K562 (cell line): ENCODE measurements around the gene RHOF. TPM values are rescaled to one million over a fixed set of nuclear protein-coding genes. Genes with fewer than 3 reads are reported as not detected.
A peak's percentile ranks its signal among the peaks of the same experiment; 100 is the strongest.

Experiments
- ESRRA ChIP-seq: fragments of 450-650 bp; IDR thresholded peaks from 2 replicates; pipeline ENCODE4 v1.6.1; 2014; ENCODE audit warnings: low read depth, mild to moderate bottlenecking, moderate library complexity, borderline replicate concordance
- RAD21 ChIP-seq, 2 experiments: fragments of 250-450 bp in 1 of 2; fragments of 450-650 bp in 1 of 2; sonication (Bioruptor Pico) in 1 of 2; formaldehyde crosslinking in 1 of 2; IDR thresholded peaks in 1 of 2; conservative IDR thresholded peaks in 1 of 2; 2 replicates each; pipeline versions ENCODE4 v1.4.0 to v1.8.0; 2020 to 2022; ENCODE audit warnings: mild to moderate bottlenecking in 2 of 2, moderate library complexity in 1 of 2
- SNRNP70 ChIP-seq: fragments of 200-400 bp; formaldehyde crosslinking; optimal IDR thresholded peaks from 2 replicates; pipeline ENCODE3; 2017; ENCODE audit warnings: low read depth, low read length
- STAG1 ChIP-seq: sonication (generic); formaldehyde crosslinking; IDR thresholded peaks from 2 replicates; pipeline ENCODE4 v1.5.0; 2020; ENCODE audit warnings: missing genetic modification reagents, borderline replicate concordance
- ZBTB1 ChIP-seq: sonication (generic); formaldehyde crosslinking; IDR thresholded peaks from 2 replicates; pipeline ENCODE4 v1.8.1; 2023; ENCODE audit warnings: missing genetic modification reagents, low read depth, mild to moderate bottlenecking, borderline replicate concordance
- ZNF586 ChIP-seq: fragments of 450-650 bp; formaldehyde crosslinking; conservative IDR thresholded peaks from 2 replicates; pipeline ENCODE4 v1.4.0; 2020; ENCODE audit warnings: mild to moderate bottlenecking, moderate library complexity
- ZNF785 ChIP-seq: fragments of 250-450 bp; sonication (Bioruptor Pico); IDR thresholded peaks from 2 replicates; pipeline ENCODE4 v1.4.0; 2020; ENCODE audit warnings: mild to moderate bottlenecking
- polyA plus RNA-seq, 8 experiments: library from polyadenylated mRNA; depleted of rRNA in 4 of 8; stranded (reverse) in 5 of 8; unstranded in 3 of 8; fragments of >200 nt; fragmentation: Nextera tagmentation in 2 of 8; fragmentation: Illumina TruSeq in 1 of 8; extraction: Ambion mirVana in 2 of 8; extraction: Trizol in 1 of 8; gene quantifications; 2 replicates each; pipeline versions ENCODE4 v1.2.1 to v1.2.3, GENCODE V29; 2011 to 2014; ENCODE audit warnings: inconsistent platforms in 1 of 8, missing spikeins in 1 of 8
- total RNA-seq, 7 experiments: library from RNA; depleted of rRNA in 6 of 7; stranded (reverse); fragments of >200 nt in 6 of 7; fragmentation: Illumina TruSeq in 2 of 7; extraction: Trizol in 2 of 7; gene quantifications; 2 replicates each; pipeline versions ENCODE4 v1.2.1 to v1.2.3, GENCODE V29; 2011 to 2021; ENCODE audit warnings: low replicate concordance in 1 of 7
- TF ChIP-seq, protein P1 (sequence below): fragments of 200-800 bp; sonication (Bioruptor generic); IDR thresholded peaks from 2 replicates; pipeline ENCODE4 v1.6.1; 2017; ENCODE audit warnings: missing genetic modification characterization, missing compliant biosample characterization
- TF ChIP-seq, protein P2 (sequence below), 2 experiments: fragments of 150-350 bp in 1 of 2; IDR thresholded peaks; 2 replicates each; pipeline ENCODE4 v1.6.1; 2012 to 2016; ENCODE audit warnings: low read depth in 2 of 2, low read length in 2 of 2, mild to moderate bottlenecking in 1 of 2, moderate library complexity in 1 of 2
- TF ChIP-seq, protein P3 (sequence below): fragments of 450-650 bp; IDR thresholded peaks from 2 replicates; pipeline ENCODE4 v1.6.1; 2016; ENCODE audit warnings: low read depth
- TF ChIP-seq, protein P4 (sequence below): fragments of 250-450 bp; sonication (Bioruptor Pico); IDR thresholded peaks from 2 replicates; pipeline ENCODE4 v1.6.1; 2021; ENCODE audit warnings: mild to moderate bottlenecking

Gene RHOF
- total and polyA plus RNA-seq, 9 of the 15 experiments (the other 6 are each of a cell fraction or from before 2014, with no cell fraction given): 0.13 to 10.1 (median 4.0) TPM

DNA sequence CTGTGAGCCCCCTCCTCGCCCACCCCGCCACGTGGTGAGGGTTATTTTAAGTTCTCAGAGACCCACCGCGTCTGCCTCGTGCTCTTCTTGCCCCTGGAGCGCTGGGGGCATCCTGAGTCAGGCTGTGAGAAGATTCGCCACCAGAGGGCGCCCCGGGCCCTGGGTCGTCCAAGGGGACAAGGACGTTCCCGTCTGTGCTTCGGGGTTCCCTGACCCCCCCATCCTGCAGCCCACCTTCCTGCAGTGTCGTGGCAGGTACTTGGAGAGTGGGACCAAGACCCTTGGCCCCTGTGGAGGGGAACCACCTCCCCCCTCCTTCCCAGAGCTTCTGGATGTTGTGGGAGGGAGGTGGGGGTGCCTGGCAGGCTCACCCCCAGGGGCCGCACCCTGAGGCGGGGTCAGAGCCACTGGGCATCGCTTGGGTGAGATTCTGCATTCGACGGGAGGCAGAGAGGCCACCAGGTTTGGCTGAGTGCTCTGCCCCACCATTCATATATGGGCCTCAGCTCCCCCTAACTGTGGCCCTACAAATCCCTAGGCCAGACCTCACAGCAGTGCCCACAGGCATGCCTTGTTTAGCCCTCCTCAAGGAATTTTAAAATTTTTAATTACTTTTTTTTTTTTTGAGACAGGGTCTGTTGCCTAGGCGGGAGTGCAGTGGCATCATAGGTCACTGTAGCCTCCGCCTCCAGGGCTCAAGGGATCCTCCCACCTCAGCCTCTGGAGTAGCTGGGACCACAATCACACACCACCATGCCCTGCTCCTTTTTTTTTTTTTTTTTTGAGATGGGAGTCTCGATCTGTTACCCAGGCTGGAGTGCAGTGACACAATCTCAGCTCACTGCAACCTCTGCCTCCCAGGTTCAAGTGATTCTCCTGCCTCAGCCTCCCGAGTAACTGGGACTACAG, 17.0 kb downstream of the RHOF start (continued):
- TF ChIP-seq SNRNP70 (no peak), ZNF785 (CRISPR knock-in tag) (no peak), ESRRA (peak; percentile 57; the same call in 1 of the 2 replicates), ZBTB1 (CRISPR knock-in tag) (no peak), ZNF586 (no peak), STAG1 (CRISPR knock-in tag) (peak; percentile 75), RAD21 (CRISPR knock-in tag; conservative IDR thresholded peaks at IDR 0.05 in 1 of 2, IDR thresholded peaks at IDR 0.05 in 1 of 2) (peak; percentile 62 to 79)
- TF ChIP-seq, protein P1, sequence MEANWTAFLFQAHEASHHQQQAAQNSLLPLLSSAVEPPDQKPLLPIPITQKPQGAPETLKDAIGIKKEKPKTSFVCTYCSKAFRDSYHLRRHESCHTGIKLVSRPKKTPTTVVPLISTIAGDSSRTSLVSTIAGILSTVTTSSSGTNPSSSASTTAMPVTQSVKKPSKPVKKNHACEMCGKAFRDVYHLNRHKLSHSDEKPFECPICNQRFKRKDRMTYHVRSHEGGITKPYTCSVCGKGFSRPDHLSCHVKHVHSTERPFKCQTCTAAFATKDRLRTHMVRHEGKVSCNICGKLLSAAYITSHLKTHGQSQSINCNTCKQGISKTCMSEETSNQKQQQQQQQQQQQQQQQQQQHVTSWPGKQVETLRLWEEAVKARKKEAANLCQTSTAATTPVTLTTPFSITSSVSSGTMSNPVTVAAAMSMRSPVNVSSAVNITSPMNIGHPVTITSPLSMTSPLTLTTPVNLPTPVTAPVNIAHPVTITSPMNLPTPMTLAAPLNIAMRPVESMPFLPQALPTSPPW (CRISPR knock-in tag): peak; percentile 54
- TF ChIP-seq, protein P2, sequence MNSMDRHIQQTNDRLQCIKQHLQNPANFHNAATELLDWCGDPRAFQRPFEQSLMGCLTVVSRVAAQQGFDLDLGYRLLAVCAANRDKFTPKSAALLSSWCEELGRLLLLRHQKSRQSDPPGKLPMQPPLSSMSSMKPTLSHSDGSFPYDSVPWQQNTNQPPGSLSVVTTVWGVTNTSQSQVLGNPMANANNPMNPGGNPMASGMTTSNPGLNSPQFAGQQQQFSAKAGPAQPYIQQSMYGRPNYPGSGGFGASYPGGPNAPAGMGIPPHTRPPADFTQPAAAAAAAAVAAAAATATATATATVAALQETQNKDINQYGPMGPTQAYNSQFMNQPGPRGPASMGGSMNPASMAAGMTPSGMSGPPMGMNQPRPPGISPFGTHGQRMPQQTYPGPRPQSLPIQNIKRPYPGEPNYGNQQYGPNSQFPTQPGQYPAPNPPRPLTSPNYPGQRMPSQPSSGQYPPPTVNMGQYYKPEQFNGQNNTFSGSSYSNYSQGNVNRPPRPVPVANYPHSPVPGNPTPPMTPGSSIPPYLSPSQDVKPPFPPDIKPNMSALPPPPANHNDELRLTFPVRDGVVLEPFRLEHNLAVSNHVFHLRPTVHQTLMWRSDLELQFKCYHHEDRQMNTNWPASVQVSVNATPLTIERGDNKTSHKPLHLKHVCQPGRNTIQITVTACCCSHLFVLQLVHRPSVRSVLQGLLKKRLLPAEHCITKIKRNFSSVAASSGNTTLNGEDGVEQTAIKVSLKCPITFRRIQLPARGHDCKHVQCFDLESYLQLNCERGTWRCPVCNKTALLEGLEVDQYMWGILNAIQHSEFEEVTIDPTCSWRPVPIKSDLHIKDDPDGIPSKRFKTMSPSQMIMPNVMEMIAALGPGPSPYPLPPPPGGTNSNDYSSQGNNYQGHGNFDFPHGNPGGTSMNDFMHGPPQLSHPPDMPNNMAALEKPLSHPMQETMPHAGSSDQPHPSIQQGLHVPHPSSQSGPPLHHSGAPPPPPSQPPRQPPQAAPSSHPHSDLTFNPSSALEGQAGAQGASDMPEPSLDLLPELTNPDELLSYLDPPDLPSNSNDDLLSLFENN (IDR thresholded peaks at IDR 0.05; ENCODE audit: low read depth in 2 of 2, low read length in 2 of 2): no peak
- TF ChIP-seq, protein P3, sequence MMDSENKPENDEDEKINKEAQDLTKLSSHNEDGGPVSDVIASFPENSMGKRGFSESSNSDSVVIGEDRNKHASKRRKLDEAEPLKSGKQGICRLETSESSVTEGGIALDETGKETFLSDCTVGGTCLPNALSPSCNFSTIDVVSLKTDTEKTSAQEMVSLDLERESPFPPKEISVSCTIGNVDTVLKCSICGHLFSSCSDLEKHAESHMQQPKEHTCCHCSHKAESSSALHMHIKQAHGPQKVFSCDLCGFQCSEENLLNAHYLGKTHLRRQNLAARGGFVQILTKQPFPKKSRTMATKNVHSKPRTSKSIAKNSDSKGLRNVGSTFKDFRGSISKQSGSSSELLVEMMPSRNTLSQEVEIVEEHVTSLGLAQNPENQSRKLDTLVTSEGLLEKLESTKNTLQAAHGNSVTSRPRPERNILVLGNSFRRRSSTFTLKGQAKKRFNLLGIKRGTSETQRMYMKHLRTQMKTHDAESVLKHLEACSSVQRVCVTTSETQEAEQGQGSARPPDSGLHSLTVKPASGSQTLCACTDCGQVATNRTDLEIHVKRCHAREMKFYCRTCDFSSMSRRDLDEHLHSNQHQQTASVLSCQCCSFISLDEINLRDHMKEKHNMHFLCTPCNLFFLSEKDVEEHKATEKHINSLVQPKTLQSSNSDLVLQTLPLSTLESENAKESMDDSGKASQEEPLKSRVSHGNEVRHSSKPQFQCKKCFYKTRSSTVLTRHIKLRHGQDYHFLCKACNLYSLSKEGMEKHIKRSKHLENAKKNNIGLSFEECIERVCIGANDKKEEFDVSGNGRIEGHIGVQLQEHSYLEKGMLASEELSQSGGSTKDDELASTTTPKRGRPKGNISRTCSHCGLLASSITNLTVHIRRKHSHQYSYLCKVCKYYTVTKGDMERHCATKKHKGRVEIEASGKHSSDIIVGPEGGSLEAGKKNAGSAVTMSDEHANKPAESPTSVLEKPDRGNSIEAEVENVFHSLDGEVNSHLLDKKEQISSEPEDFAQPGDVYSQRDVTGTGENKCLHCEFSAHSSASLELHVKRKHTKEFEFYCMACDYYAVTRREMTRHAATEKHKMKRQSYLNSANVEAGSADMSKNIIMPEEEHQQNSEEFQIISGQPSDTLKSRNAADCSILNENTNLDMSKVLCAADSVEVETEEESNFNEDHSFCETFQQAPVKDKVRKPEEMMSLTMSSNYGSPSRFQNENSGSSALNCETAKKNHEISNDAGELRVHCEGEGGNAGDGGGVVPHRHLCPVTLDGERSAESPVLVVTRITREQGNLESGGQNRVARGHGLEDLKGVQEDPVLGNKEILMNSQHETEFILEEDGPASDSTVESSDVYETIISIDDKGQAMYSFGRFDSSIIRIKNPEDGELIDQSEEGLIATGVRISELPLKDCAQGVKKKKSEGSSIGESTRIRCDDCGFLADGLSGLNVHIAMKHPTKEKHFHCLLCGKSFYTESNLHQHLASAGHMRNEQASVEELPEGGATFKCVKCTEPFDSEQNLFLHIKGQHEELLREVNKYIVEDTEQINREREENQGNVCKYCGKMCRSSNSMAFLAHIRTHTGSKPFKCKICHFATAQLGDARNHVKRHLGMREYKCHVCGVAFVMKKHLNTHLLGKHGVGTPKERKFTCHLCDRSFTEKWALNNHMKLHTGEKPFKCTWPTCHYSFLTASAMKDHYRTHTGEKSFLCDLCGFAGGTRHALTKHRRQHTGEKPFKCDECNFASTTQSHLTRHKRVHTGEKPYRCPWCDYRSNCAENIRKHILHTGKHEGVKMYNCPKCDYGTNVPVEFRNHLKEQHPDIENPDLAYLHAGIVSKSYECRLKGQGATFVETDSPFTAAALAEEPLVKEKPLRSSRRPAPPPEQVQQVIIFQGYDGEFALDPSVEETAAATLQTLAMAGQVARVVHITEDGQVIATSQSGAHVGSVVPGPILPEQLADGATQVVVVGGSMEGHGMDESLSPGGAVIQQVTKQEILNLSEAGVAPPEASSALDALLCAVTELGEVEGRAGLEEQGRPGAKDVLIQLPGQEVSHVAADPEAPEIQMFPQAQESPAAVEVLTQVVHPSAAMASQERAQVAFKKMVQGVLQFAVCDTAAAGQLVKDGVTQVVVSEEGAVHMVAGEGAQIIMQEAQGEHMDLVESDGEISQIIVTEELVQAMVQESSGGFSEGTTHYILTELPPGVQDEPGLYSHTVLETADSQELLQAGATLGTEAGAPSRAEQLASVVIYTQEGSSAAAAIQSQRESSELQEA: no peak
- TF ChIP-seq, protein P4, sequence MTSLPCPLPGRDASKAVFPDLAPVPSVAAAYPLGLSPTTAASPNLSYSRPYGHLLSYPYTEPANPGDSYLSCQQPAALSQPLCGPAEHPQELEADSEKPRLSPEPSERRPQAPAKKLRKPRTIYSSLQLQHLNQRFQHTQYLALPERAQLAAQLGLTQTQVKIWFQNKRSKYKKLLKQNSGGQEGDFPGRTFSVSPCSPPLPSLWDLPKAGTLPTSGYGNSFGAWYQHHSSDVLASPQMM (CRISPR knock-in tag): no peak
